Mucosa of rectum (tissue), 2 donors: ENCODE measurements around the gene PBRM1.

ENCODE experiments used
- H3K27ac ChIP-seq, 2 donors: one replicate each; pipeline ENCODE4 v1.7.0; 2013; ENCODE audit warnings: inconsistent platforms in 2 of 2, low read depth in 2 of 2, low read length in 2 of 2
- H3K27me3 ChIP-seq, 2 donors: one replicate each; pipeline ENCODE4 v1.7.0; 2013; ENCODE audit warnings: low read length in 2 of 2; ENCODE audit not compliant: control insufficient read depth in 2 of 2, insufficient read depth in 2 of 2
- H3K36me3 ChIP-seq, 2 donors: one replicate each; pipeline ENCODE4 v1.7.0; 2013; ENCODE audit warnings: low read length in 2 of 2; ENCODE audit not compliant: control insufficient read depth in 2 of 2, insufficient read depth in 2 of 2
- H3K4me1 ChIP-seq, 2 donors: one replicate each; pipeline ENCODE4 v1.7.0; 2013; ENCODE audit warnings: low read length in 2 of 2, mild to moderate bottlenecking in 1 of 2; ENCODE audit not compliant: control insufficient read depth in 2 of 2, insufficient read depth in 2 of 2
- H3K4me3 ChIP-seq, 2 donors: one replicate each; pipeline ENCODE4 v1.7.0; 2013; ENCODE audit warnings: low read length in 2 of 2
- H3K9ac ChIP-seq, 2 donors: one replicate each; pipeline ENCODE4 v1.7.0; 2013; ENCODE audit warnings: low read length in 2 of 2, low read depth in 1 of 2, mild to moderate bottlenecking in 1 of 2
- H3K9me3 ChIP-seq, 2 donors: one replicate each; pipeline ENCODE4 v1.7.0; 2013; ENCODE audit warnings: low read length in 2 of 2; ENCODE audit not compliant: control insufficient read depth in 2 of 2
- donor health status: healthy.
- donor health status: Normal muscosa, but diverticular disease.

PBRM1 gene

DNA sequence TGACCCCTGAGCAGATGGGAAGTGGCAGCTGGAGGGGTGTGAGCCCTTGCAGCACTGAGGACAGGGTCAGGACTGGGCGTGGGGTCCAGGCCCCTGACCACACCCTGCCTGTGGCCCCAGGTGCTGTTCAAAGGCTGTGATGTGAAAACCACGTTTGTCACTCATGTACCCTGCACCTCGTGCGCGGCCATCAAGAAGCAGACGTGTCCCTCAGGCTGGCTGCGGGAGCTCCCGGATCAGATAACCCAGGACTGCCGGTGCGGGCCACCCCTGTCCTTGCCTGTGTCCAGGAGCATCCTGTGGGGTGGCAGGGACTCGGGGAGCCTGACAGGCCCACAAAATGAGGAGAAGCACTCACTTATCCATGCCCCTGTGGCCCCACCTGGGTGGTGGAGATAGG is 184.7 kb downstream of the PBRM1 start:
- Histone ChIP-seq H3K27ac (no peak overlapping the region), H3K9me3 (no peaks in the 10 kb centered on the region), H3K4me3 (no peak overlapping the region), H3K4me1 (peaks cover 0 to 2% of the 10 kb centered on the region in 2 donors), H3K9ac (no peak overlapping the region), H3K27me3 (no peaks in the 10 kb centered on the region), H3K36me3 (no peaks in the 10 kb centered on the region)

DNA sequence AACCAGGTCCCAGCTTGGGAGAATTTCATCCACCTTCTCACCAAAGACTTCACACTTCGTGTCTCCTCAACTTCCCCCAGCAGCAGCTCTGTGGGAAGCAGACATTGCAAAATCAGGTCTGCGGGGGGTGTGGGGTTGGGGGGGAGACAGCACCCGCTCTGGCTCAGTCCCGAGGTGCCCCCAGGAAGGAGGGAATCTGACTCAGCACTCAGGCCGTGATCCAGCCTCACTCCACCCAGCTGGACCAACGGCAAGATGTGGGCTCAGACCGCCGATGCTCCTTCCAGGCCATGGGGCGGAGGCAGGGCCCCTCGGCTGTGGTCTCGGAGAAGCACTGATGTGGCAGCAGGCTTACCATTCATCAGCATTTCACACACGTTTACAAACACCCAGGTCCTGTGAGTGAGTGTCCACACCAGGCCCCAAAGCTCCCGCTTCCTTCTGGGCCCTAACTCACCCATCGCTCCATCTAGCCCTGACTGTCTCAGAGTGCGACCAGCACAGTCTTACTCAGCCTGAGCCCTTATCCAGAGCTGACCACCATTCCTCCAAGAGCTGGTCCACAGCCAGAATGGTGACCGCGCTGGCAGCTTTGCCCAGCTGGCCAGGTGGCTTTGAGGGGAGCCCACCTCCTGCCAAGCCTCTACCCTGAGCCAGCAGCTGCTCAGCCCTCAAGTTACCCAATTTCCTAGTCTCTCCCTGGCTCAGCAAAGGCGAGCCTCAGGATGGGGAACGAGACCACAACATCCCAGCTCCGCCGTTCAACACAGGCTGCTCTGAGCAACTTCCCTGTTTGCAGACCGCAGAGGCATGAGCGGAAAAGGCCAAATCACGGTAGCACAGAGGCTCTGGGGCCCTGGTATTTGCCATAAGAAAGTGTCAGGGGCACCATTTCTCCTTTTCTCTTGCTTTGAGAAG is 187.3 kb downstream of the PBRM1 start:
- Histone ChIP-seq H3K9ac (no peak overlapping the region), H3K27me3 (no peaks in the 10 kb centered on the region), H3K27ac (peak overlapping the region; percentile 51 to 70), H3K9me3 (no peaks in the 10 kb centered on the region), H3K4me3 (no peak overlapping the region), H3K36me3 (peaks cover under 1 to 2% of the 10 kb centered on the region in 2 donors), H3K4me1 (peaks cover 0 to 2% of the 10 kb centered on the region in 2 donors)

GRCh38 chr3:52495777-52496602 is 189.7 kb downstream of the PBRM1 start:
- H3K27me3 ChIP-seq = no peaks in the 10 kb centered on the region
- peaks cover 18 to 23% of the 10 kb centered on the region in 2 donors for H3K36me3 ChIP-seq
- peak overlapping the region; percentile 55 to 63 for H3K27ac ChIP-seq
- peak overlapping the region; percentile 20 to 43 for H3K4me3 ChIP-seq
- H3K4me1 ChIP-seq = peaks cover 0 to 2% of the 10 kb centered on the region in 2 donors
- H3K9ac ChIP-seq = peak overlapping the region in 1 of 2 donors; percentile 27
- H3K9me3 ChIP-seq = no peaks in the 10 kb centered on the region
